Spleen (tissue), 7 donors: ENCODE data around the gene DDX11.
"Not testable (repeated sequence)": the region's sequence is repeated elsewhere in the genome, so short reads cannot be mapped to it uniquely, and the experiment has no call there.

Experiments used
- CTCF ChIP-seq, 11 experiments: fragments of 200-600 bp in 7 of 11; fragments of 450-650 bp in 4 of 11; sonication (generic) in 4 of 11; IDR thresholded peaks in 8 of 11; conservative IDR thresholded peaks in 3 of 11; 1 replicate in 7 of 11; 2 replicates in 4 of 11; pipeline versions ENCODE4 v1.4.0 to v1.8.0; 2016 to 2021; ENCODE audit warnings: antibody characterized with exemption in 11 of 11, inconsistent platforms in 4 of 11, mild to moderate bottlenecking in 1 of 11
- POLR2A ChIP-seq, 3 donors: fragments of 450-650 bp; IDR thresholded peaks; one replicate each; pipeline ENCODE4 v1.5.1; 2017; ENCODE audit warnings: antibody characterized with exemption in 3 of 3, mild to moderate bottlenecking in 1 of 3
- POLR2AphosphoS5 ChIP-seq, 3 donors: sonication (generic); formaldehyde crosslinking; IDR thresholded peaks; one replicate each; pipeline ENCODE4 v1.5.1; 2017; ENCODE audit warnings: antibody characterized with exemption in 3 of 3
- donor health status: DM: no; HTN: no; CAD: no; lungs with moderate emphysema.
- donor health status: DM: no; HTN: no; CAD: no.
- donor health status: DM: no; HTN: no; CAD: no.

- not testable (repeated sequence) for TF ChIP-seq CTCF (IDR thresholded peaks at IDR 0.05 in 8 of 11, conservative IDR thresholded peaks at IDR 0.05 in 3 of 11); POLR2A (IDR thresholded peaks at IDR 0.05); POLR2AphosphoS5 (IDR thresholded peaks at IDR 0.05)
These were observed 21.5 kb upstream of the DDX11 start for GRCh38 chr12:31052121-31052520.
